GOT3 (cell line): ENCODE data around the gene FGF18.
"Not testable (repeated sequence)": the region's sequence is repeated elsewhere in the genome, so short reads cannot be mapped to it uniquely, and the experiment has no call there.

Experiments
- DNase-seq: peaks from one replicate; lab custom pipeline; 2025; ENCODE audit warnings: mixed read lengths; lab: John Stamatoyannopoulos, UW

The FGF18 gene

DNA sequence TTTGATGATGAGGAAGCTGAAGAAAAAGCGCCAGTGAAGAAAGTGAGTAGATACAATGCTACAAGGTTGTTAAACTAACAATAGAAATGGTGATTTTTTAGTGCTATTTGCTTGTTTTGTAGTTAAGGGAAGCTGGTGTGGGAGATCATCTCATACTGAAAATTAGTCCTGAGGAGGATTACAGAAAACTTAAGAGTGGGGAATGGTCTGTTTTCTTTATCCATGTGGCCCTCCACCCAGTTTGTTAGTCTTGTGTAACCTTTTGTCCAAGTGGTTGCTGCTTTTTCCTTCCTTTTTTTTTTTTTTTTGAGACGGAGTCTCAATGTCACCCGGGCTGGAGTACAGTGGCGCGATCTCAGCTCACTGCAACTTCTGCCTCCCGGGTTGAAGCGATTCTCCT is 19.3 kb upstream of the FGF18 start:
- no peak for DNase-seq

DNA sequence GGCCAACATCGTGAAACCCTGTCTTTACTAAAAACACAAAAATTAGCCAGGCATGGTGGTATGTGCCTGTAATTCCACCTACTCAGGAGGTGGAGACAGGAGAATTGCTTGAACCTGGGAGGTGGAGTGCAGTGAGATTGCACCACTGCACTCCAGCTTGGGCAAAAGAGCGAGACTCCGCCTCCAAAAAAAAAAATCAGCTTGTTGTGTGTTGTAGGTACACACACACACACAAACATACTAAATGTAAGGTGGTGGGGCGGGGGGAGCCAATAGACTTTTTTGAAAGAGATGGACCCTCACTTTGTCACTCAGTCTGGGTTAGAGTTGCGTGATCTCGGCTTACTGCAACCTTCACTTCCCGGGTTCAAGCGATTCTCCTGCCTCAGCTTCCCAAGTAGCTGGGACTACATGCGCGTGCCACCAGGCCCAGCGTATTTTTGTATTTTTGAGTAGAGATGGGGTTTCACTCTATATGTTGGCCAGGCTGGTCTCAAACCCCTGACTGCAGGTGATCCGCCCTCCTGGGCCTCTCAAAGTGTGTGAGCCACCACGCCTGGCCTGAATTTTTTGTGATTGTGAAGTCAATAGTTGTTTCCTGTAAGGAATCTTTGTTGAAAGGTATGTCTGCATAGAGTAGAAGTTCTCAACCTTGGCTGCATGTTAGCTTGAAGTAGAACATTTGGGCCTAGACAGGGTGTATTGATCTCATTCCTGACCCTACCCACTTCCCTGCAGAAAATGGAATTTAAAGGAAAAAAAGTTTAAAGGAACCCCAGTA is 18.1 kb upstream of the FGF18 start:
- DNase-seq = no peak

DNA sequence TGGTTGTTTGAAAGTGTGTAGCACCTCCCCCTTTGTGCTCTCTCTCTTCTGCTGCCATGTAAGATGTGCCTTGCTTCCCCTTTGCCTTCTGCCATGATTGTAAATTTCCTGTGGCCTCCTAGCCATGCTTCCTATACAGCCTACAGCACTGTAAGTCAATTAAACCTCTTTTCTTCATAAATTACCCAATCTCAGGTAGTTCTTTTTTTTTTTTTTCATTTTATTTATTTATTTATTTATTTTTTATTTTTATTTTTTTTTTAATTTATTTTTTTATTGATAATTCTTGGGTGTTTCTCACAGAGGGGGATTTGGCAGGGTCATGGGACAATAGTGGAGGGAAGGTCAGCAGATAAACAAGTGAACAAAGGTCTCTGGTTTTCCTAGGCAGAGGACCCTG is 16.7 kb upstream of the FGF18 start:
- not testable (repeated sequence) for DNase-seq

- no peak for DNase-seq
Observed at GRCh38 chr5:171405615-171406014, 13.8 kb upstream of the FGF18 start.

GRCh38 chr5:171407234-171407633 is 12.2 kb upstream of the FGF18 start:
- no peak for DNase-seq

- no peak for DNase-seq
Observed at GRCh38 chr5:171409164-171410136, 10.0 kb upstream of the FGF18 start.

GRCh38 chr5:171410181-171410580 is 9.3 kb upstream of the FGF18 start:
- no peak for DNase-seq

DNA sequence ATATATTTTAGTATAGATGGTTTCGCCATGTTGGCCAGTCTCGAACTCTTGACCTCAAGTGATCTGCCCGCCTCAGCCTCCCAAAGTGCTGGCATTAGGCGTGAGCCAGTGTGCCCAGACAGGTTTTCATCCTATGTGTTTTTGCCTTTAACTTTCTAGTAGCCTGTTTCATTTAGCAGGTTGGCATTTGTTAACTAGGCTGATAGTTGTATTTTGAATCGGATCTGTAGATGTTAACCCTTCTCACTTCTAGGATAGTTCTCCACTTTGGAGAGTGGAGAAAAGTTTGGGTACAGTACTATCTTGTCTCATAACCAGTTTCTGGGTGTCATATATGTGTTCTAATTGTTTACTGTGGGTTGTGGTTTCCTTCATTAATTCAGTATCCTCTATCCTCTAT is 7.3 kb upstream of the FGF18 start:
- no peak for DNase-seq

DNA sequence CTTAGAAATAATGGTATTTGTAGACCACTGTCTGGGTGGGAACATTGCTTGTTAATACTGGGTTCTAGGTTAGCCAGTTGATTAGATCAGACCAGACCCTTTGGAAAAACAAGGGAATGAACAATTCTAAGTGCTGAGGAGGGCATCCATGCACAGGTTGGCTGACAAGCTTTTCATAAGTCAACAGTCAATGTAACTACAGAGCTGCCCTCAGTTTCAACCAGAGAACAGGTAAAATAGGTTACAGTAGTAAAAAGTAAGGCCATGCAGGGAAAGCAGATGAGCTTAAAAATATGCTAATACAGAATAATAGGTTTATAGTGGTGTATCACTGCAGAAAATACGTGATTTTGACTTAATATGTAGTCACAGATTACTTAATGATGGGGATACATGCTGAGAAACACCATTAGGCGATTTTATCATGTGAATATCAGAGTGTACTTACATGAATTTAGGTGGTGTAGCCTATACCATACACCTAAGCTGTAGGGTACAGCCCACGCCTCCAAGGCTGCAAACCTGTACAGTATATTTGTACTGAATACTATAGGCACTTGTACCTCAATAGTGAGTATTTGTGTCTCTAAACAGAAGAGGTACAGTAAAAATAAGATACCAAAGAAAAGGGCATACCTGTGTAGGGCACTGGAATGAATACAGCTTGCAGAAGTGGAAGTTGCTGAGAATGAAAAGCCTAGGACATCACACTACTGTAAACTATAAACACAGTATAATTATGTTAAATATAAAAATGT is 6.1 kb upstream of the FGF18 start:
- DNase-seq = no peak

DNA sequence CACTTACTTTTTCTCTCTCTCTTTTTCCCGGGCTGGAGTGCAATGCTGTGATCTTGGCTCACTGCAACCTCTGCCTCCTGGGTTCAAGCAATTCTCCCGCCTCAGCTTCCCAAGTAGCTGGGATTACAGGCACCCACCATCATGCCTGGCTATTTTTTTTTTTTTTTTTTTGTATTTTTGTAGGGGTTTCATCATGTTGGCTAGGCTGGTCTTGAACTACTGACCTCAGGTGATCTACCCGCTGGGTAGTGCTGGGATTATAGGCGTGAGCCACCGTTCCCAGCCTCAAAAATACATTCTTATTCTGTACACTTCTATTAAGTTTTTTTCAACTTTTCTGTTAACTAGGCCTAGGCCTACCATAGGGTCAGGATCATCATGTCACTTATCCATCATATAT is 5.5 kb upstream of the FGF18 start:
- not testable (repeated sequence) for DNase-seq

GRCh38 chr5:171415115-171415730 is 4.2 kb upstream of the FGF18 start:
- DNase-seq = no peak

DNA sequence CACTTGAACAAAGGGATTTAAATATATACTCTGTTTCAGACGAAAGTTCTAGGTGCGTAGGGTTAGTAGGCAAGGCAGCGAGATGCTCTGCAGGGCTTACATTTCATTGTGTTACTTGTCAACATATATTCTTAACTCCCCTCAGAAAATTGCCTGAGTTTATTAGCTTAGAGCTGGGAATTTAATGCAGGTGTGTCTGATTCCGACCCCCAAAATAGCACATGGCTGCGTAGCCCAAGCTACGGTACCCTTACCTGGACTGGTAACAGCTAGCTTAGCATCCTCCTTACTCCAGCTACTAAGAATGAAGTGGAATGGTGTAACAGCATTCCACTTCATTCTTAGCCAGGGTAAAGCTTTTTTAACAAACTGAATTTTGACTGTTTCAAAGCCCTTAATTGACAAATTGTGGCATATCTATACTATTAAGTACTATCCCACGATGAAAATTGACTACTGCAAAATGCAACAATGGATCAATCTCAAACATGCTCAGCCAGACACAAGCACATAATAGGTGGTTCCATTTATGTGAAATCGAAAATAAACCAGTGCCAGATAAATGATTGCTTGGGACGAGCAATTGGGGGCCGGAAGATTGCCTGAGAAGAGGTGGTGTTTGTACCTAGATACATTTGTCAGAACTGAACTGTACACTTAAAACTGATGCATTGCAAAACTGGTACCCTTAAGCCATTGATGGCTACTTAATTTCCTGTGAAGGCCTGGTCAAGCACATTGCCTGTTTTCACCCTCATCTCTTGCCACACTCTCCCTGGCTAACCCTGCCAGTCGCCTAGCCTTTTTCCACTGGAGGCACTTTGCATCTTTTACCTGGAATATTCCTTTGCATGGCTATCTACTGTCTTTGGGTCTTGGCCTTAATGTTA is 3.0 kb upstream of the FGF18 start:
- DNase-seq = no peak

- DNase-seq = peak; percentile 67
Observed at GRCh38 chr5:171418316-171418981, 998 bp upstream of the FGF18 start.

GRCh38 chr5:171419688-171420430 is 412 bp downstream of the FGF18 start:
- DNase-seq = no peak

- DNase-seq = peak; percentile 39
Observed at GRCh38 chr5:171420431-171421241, 1.2 kb downstream of the FGF18 start.

DNA sequence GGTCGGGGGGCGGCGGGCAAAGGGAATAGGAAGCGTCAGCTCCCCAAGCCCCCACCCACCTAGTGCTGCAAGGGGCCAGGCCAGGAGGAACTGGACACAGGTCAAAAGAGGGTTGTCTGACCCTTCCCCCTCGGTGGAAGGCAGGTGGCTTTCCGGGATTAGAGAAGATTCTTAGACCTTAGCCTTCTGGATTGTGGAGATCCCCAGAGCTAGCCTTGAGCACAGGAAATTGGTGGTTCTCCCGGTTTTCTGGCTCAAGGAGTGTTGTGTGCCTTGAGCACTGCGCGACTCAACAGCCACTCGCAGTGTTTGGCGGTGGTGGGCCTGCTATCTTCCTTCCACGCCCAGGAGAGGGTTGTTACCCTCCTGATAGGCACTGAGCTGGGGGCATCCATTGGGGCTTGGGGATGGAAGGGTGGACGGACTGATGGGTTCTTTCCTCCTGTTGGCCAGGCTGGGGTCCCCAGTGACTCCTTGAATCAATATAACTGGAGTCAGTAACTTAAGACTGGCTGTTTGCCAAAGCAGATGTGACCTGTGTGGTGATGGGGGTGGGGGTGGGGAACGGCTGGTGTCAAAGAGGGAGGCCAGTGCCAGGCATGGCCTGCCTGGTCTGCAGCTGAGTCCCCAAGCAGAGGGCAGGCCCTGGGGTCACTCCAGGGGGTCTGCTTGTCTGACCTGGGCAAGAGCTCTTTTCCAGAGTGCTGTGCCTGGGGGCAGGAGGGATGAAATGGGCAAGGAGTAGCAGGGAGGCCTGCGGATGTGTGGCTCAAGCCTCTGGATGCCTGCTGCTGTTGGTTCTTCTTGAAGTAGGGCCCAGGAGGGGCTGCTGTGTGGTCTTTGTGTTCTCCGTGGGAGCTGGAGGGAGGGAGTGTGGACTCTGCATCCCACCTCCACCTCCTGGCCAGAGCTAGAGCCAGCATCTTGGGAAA is 2.1 kb downstream of the FGF18 start:
- DNase-seq = no peak

DNA sequence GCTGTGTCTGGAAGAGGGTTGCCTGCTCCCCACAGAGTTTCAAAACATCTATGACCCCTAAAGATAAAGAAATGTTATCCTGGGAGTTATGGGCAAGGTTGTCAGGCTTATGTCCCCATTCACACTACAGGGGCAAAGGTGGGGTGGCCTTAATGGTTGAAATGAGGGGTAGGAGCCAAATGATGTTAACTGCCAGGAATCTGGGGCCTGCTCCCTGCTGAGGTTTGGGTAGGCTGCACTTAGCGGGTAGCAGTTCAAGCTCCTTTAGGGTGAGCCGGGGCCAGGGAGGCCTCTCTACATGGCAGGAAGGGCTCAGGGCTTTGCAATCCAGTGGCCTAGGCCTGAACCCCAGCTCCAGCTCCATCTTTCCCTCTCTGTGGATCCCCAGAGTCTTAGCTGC is 3.0 kb downstream of the FGF18 start:
- no peak for DNase-seq
